ENCODE results near the gene DIPK1A. TPM values are rescaled to one million over a fixed set of nuclear protein-coding genes. Genes with fewer than 3 reads are reported as not detected.

Gene DIPK1A
- total RNA-seq, 1 donor from 2014 or later, result 4.6 TPM

- Histone ChIP-seq H3K9me3 (no peaks in the 10 kb centered on the region), H3K4me1 (peaks cover 18% of the 10 kb centered on the region), H3K4me3 (no peak overlapping the region), H3K27me3 (no peaks in the 10 kb centered on the region), H3K36me3 (no peaks in the 10 kb centered on the region), H3K27ac (no peak overlapping the region)
- intact Hi-C loops (cut with DNase I), result no loop called here
- DNase-seq, result no peak
- TF ChIP-seq CTCF (IDR thresholded peaks at IDR 0.05), result no peak
- no peak for ATAC-seq
These were observed 23.5 kb downstream of the DIPK1A start for GRCh38 chr1:92937731-92938130.

GRCh38 chr1:92936865-92937264, 24.4 kb downstream of the DIPK1A start:
- no peak for TF ChIP-seq CTCF (IDR thresholded peaks at IDR 0.05)
- intact Hi-C loops (cut with DNase I), result no loop called here
- Histone ChIP-seq H3K27ac (no peak overlapping the region), H3K36me3 (no peaks in the 10 kb centered on the region), H3K9me3 (no peaks in the 10 kb centered on the region), H3K4me3 (no peak overlapping the region), H3K27me3 (no peaks in the 10 kb centered on the region), H3K4me1 (peaks cover 18% of the 10 kb centered on the region)
- ATAC-seq (no peak), DNase-seq (no peak)

- no peak for DNase-seq
These were observed 26.6 kb downstream of the DIPK1A start for GRCh38 chr1:92934395-92935378.

GRCh38 chr1:92933459-92933858, 27.8 kb downstream of the DIPK1A start:
- Histone ChIP-seq H3K36me3 (no peaks in the 10 kb centered on the region), H3K27ac (no peak overlapping the region), H3K4me3 (no peak overlapping the region), H3K27me3 (no peaks in the 10 kb centered on the region), H3K4me1 (peaks cover 22% of the 10 kb centered on the region), H3K9me3 (no peaks in the 10 kb centered on the region)
- intact Hi-C loops (cut with DNase I), result no loop called here
- TF ChIP-seq CTCF (IDR thresholded peaks at IDR 0.05), result no peak
- ATAC-seq, result no peak
- DNase-seq, result no peak

More at GRCh38 chr1:92934395-92935378, 26.6 kb downstream of the DIPK1A start:
- Histone ChIP-seq H3K27me3 (no peaks in the 10 kb centered on the region), H3K4me1 (peaks cover 22% of the 10 kb centered on the region), H3K4me3 (no peak overlapping the region), H3K36me3 (no peaks in the 10 kb centered on the region), H3K9me3 (no peaks in the 10 kb centered on the region), H3K27ac (no peak overlapping the region)
- no peak for ATAC-seq
- TF ChIP-seq CTCF (IDR thresholded peaks at IDR 0.05), result no peak
- intact Hi-C loops (cut with DNase I), result no loop called here

GRCh38 chr1:92931691-92932090, 29.6 kb downstream of the DIPK1A start:
- Histone ChIP-seq H3K36me3 (no peaks in the 10 kb centered on the region), H3K9me3 (no peaks in the 10 kb centered on the region), H3K4me1 (peaks cover 22% of the 10 kb centered on the region), H3K27me3 (no peaks in the 10 kb centered on the region), H3K27ac (no peak overlapping the region), H3K4me3 (no peak overlapping the region)
- no peak for TF ChIP-seq CTCF (IDR thresholded peaks at IDR 0.05)
- intact Hi-C loops (cut with DNase I), result no loop called here
- DNase-seq, result no peak
- ATAC-seq, result no peak
